Left hindlimb (tissue), 1 donor: Measurements from ENCODE around the gene UGT2A1.

Experiments used
- DNase-seq: peaks from one replicate; pipeline ENCODE4 v3.0.0-alpha.2; 2018

Gene UGT2A1

DNA sequence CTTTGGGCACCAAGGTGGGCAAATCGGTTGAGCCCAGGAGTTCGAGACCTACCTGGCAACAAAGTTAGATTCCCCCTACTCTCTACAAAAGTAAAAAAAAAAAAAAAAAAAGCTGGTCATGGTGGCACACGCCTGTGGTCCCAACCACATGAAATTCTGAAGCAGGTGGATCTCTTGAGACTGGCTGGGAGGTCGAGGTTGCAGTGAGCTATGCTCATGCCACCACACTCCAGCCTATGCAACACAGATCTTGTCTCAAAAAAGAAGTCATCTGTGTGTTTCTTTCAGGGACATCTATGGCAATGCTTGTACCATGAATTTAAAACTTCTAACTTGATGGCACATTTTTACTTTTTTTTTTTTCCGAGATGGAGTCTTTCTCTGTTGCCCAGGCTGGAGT is 68.9 kb downstream of the UGT2A1 start:
- DNase-seq = no peak

DNA sequence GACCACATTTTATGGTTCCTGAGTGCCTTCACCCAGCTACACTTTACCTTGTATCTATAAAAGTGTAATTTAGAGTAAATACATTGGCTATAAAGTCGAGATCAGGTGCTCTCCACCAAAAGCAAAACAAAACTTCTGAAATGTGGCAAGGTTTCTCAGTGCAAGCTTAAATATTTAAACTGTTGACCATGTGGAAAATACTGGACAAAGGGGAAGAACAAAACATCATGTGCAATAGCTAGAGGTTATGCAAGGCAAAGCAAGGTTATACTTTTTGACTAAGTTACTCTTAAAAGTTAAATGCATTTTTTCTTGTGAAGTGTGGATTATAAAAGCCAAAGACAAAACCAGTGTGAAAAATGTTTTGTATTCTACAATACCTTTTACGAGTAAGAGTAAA is 69.5 kb downstream of the UGT2A1 start:
- DNase-seq = no peak

DNA sequence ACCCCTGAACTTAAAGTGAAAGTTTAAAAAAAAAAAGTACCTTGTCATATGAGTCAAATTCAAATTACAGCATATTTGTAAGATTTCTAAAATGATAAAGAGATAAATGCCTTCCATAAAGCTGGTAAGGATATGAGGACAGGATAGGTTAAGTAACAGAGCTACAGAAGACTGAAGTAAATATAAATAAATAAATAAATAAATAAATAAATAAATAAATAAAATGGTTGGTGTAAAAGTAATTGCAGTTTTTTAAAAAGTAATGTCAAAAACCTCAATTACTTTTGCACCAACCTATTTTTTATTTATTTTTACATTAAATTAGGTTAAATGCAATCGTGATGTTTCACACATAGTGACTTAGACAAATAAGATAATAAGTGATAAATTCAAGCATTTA is 75.8 kb downstream of the UGT2A1 start:
- no peak for DNase-seq

DNA sequence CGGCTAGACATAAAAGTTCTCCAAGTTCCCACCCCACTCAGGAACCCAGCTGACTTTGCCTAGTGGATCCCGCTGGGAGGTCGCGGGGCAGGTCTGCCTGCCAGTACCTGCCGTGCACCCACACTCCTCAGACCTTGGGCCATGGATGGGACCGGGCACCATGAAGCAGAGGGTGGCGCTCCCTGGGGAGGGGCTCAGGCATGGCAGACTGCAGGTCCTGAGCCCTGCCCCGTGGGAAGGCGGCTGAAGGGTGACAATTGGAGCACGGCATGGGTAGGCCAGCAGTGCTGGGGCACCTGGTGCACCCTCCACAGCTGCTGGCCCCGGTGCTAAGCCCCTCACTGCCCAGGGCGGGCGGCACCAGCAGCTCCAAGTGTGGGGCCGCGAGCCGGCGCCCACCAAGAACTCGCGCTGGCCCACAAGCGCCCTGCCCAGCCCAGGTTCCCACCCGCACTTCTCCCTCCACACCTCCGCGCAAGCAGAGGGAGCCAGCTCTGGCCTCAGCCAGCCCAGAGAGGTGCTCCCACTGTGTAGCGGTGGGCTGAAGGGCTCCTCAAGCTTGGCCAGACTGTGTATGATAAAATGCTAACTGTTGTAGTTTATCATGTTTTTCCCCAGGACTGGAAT is 76.7 kb downstream of the UGT2A1 start:
- no peak for DNase-seq

DNA sequence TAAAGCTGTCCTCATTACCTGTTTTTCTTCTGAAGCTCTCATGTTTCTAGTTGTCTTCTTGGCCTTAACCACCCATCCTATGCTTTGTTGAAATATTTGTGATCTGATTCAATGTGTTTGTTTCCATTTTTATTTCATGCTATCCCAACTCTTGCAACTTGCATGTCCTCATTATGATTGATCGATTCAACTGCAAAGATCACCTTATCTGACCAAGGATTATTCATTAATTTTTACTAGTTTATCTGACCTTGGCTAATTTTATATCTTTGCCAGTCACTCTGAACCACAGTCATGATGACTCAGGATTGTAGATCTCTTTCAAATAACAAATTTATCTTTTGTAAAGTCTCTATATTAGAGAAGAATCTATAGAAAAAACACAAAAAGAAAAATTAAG is 84.3 kb downstream of the UGT2A1 start:
- no peak for DNase-seq

DNA sequence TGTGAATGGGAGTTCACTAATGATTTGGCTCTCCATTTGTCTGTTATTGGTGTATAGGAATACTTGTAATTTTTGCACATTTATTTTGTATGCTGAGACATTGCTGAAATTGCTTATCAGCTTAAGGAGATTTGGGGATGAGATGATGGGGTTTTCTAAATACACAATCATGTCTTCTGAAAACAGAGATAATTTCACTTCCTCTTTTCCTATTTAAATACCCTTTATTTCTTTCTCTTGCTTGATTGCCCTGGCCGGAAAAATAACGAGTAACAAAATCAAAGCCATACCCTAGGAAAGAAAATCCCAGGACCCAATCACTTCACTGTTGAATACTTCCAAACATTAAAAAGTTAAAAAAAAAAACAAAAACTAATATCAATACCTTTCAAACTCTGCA is 89.6 kb downstream of the UGT2A1 start:
- DNase-seq = no peak

DNA sequence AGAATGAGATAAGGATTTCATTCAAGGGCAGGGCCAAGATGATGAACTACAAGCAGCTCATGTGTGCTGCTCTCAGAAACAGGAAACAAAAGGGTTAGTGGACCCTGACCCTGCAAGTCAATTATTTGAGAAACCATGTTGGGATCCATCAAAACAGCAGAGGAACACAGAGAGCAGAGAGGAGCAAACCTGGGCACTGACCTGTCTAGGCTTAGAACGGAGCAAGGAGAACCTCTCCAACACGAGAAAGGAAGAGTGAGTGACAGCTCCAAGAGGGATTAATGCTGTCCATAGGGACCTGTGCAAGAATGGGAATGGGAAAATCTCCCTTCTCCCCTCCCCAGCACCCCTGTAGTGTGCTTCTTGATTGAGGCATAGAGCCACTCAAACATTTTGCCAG is 103.4 kb downstream of the UGT2A1 start:
- no peak for DNase-seq

DNA sequence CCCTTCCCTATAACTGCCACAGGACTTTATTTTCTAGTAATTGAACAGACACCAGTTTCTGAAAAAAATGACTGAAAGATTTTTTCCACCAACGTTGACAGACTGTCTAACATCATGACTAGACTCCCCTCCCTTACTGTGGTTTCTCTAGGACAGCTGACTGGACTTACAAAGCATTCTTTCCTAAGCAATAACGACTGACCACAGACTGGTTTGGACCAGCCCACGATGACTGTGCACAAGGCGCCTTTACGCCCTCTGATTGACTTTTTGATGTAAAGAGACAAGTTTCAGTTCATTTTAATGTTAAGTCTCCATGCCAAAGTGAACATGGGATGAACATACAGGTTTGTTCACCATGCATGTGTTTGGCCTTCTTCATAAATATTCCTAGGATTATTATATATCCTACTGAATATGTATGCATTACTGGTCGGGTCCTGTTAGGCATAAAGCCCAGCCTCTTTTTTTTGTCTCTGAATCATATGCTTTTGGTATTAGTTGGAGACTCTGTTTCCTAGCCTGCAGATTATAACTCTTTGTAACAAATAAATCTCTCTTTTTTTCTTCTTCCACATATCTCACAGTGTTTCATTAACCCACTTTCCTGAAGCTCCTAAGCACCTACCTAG is 106.8 kb downstream of the UGT2A1 start:
- DNase-seq = no peak
